ENCODE measurements around the gene MTRF1.

DNA sequence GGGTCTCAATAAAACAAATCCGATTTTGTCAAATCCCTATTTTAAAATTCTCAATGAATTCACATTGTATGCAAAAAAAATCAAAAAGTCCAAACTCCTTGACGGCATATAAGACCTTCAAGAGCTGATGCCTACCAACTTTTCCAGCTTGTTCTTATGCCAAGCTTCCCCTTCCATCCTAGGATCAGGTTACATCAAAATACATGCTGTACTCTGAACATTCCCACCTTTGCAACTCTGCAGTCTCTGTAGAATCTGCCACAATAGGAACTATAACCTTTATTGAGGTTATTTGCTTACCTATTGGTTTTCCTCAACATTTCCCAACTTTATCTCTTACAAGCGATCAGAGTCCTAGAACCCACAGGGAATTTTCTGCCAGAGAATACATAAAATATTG, 76.9 kb downstream of the MTRF1 start:
- TF ChIP-seq POLR2A (IDR thresholded peaks at IDR 0.05; ENCODE audit: low read depth, low read length) (no peak), POLR2AphosphoS5 (IDR thresholded peaks at IDR 0.05; ENCODE audit: low read depth, low read length) (no peak), TAF1 (IDR thresholded peaks at IDR 0.05; ENCODE audit: borderline replicate concordance, low read depth, low read length) (no peak)

Data from GM12892 (cell line).